ENCODE results near the gene CFAP119.

DNA sequence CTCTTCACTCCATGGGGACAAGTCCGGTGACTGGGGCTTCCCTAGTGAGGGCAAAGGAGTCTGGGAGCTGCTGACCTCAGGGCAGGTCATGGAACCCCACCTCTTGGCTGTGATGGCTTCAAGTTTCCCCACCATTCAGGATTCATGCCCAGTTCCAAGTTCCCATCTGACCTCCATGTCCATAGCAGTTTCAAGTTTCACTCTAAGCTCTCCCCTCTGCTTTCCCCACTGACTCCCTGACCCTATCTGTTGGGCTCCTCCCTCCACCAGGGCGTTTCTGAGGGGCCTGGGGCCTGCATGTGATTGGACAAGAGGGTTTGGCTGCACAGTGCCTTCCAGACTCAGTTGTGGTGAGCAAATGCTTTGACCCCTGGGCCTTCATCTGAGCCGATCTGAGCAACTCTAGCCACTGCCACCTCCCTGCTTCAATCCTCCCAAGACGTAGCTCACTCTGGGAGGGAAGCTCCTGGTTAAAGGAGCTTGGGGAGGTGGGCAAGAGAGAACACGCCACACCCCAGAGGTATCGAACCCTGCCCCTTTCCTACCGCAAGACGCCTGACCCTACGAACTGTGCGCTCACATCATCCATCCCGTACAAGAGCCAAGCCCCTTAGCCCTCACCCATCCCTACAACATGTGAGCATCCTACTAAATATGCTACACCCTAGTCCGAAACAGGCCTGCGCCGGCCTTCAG lies 16.8 kb upstream of the CFAP119 start:
- TF ChIP-seq CTCF (IDR thresholded peaks at IDR 0.05; ENCODE audit: low read depth, low read length) (no peak), POLR2A (IDR thresholded peaks at IDR 0.05; ENCODE audit: extremely low read depth, insufficient read length) (no peak), MYC (IDR thresholded peaks at IDR 0.05; ENCODE audit: low read depth, low read length) (no peak)

Data from NB4 (cell line).